HepG2 (cell line): Measurements from ENCODE around the gene KCTD14. TPM values are rescaled to one million over a fixed set of nuclear protein-coding genes. Genes with fewer than 3 reads are reported as not detected.
A peak's percentile ranks its signal among the peaks of the same experiment; 100 is the strongest.

Source experiments
- ATAC-seq: fragments of 200-7000 bp; cut with Tn5 transposase; 3 replicates; pipeline ENCODE4 v1.9.1; 2020; ENCODE audit warnings: mild to moderate bottlenecking, moderate library complexity
- BruUV-seq: library from RNA; stranded (reverse); fragments of 400-500 nt; replicated peaks from 2 replicates; lab custom pipeline; 2021; lab: Mats Ljungman, UMichigan
- CTCF ChIA-PET: fragments of 300-600 bp; formaldehyde crosslinking; extraction: SDS; loops from one replicate; lab custom pipeline; 2021; ENCODE audit warnings: low total read pairs, inconsistent platforms, low intra/inter-chr PET ratio; lab: Yijun Ruan, JAX
- POLR2A ChIA-PET: fragments of 350-600 bp; sonication (Branson Sonifier 250); formaldehyde crosslinking; loops from one replicate; lab custom pipeline; 2020; ENCODE audit warnings: antibody characterized with exemption, inconsistent platforms; lab: Yijun Ruan, JAX
- DNase-seq: peaks from one replicate; pipeline ENCODE4 v3.0.0-alpha.2; 2015; ENCODE audit warnings: low spot score
- FAIRE-seq: peaks from 3 replicates; lab custom pipeline; 2011; peaks lifted over from hg19 to GRCh38; lab: Jason Lieb, UNC
- H2AFZ ChIP-seq: one replicate; pipeline ENCODE4 v1.6.1; 2011; ENCODE audit warnings: low read length, inconsistent platforms
- H3K27ac ChIP-seq: fragments of 300-600 bp; 3 replicates; pipeline ENCODE4 v1.8.0; 2011; ENCODE audit warnings: mixed run types, mild to moderate bottlenecking, mixed read lengths, low read length, inconsistent platforms; ENCODE audit not compliant: insufficient read depth; ENCODE audit errors: extremely low read length
- H3K27me3 ChIP-seq, 2 experiments: fragments of 200-600 bp in 1 of 2; 2 replicates in 1 of 2; 3 replicates in 1 of 2; pipeline versions ENCODE4 v1.6.0 to v1.8.0; 2011; ENCODE audit warnings: low read length in 2 of 2, mild to moderate bottlenecking in 2 of 2, moderate library complexity in 2 of 2, inconsistent platforms in 1 of 2; ENCODE audit not compliant: insufficient read depth in 2 of 2, control insufficient read depth in 1 of 2
- H3K36me3 ChIP-seq, 2 experiments: fragments of 200-600 bp in 1 of 2; replicated peaks in 1 of 2; 2 replicates in 1 of 2; 3 replicates in 1 of 2; pipeline versions ENCODE4 v1.5.1 to v1.8.0; 2011; ENCODE audit warnings: low read length in 2 of 2, inconsistent platforms in 1 of 2; ENCODE audit not compliant: insufficient read depth in 2 of 2, control insufficient read depth in 1 of 2
- H3K4me1 ChIP-seq: 2 replicates; pipeline ENCODE4 v1.5.1; 2012; ENCODE audit warnings: low read length, inconsistent platforms; ENCODE audit not compliant: insufficient read depth
- H3K4me2 ChIP-seq: 2 replicates; pipeline ENCODE4 v1.6.0; 2011; ENCODE audit warnings: low read depth, low read length, inconsistent platforms
- H3K4me3 ChIP-seq, 3 experiments: fragments of 200-600 bp in 1 of 3; sonication (generic), shearing (Covaris generic) in 1 of 3; replicated peaks in 1 of 3; 2 replicates each; pipeline ENCODE4 v1.5.1; 2011 to 2016; ENCODE audit warnings: low read length in 3 of 3, inconsistent platforms in 2 of 3, low read depth in 2 of 3, mild to moderate bottlenecking in 2 of 3, control low read depth in 1 of 3, mixed read lengths in 1 of 3; ENCODE audit not compliant: insufficient read depth in 1 of 3
- H3K79me2 ChIP-seq: one replicate; pipeline ENCODE4 v1.6.1; 2011; ENCODE audit warnings: low read length, inconsistent platforms; ENCODE audit not compliant: insufficient read depth
- H3K9ac ChIP-seq: 2 replicates; pipeline ENCODE4 v1.6.0; 2011; ENCODE audit warnings: mild to moderate bottlenecking, low read depth, low read length, inconsistent platforms; ENCODE audit not compliant: insufficient read depth
- H3K9me3 ChIP-seq: 2 replicates; pipeline ENCODE4 v1.5.1; 2012; ENCODE audit warnings: mild to moderate bottlenecking, low read length
- H4K20me1 ChIP-seq: 2 replicates; pipeline ENCODE4 v1.6.0; 2011; ENCODE audit warnings: inconsistent platforms, mild to moderate bottlenecking, low read length, moderate library complexity; ENCODE audit not compliant: insufficient read depth
- ATM ChIP-seq: fragments of 450-650 bp; IDR thresholded peaks from 2 replicates; pipeline ENCODE4 v1.7.1; 2017; ENCODE audit warnings: mild to moderate bottlenecking, borderline replicate concordance
- CC2D1A ChIP-seq: sonication (generic); formaldehyde crosslinking; IDR thresholded peaks from 2 replicates; pipeline ENCODE4 v1.8.1; 2023; ENCODE audit warnings: mild to moderate bottlenecking, missing genetic modification reagents
- DMTF1 ChIP-seq: sonication (generic); formaldehyde crosslinking; IDR thresholded peaks from 2 replicates; pipeline ENCODE4 v1.4.0; 2020; ENCODE audit warnings: mild to moderate bottlenecking, missing genetic modification reagents
- FOSL1 ChIP-seq: sonication (generic); formaldehyde crosslinking; IDR thresholded peaks from 2 replicates; pipeline ENCODE4 v1.9.0; 2021; ENCODE audit warnings: missing genetic modification reagents, borderline replicate concordance
- FOXA3 ChIP-seq: IDR thresholded peaks from 2 replicates; pipeline ENCODE4 v1.6.1; 2016; ENCODE audit warnings: missing genetic modification reagents, missing compliant biosample characterization
- GPBP1L1 ChIP-seq: sonication (generic); formaldehyde crosslinking; IDR thresholded peaks from 2 replicates; pipeline ENCODE4 v1.5.0; 2020; ENCODE audit warnings: mild to moderate bottlenecking, missing genetic modification reagents
- HES4 ChIP-seq: sonication (generic); formaldehyde crosslinking; IDR thresholded peaks from 2 replicates; pipeline ENCODE4 v1.9.0; 2021; ENCODE audit warnings: mild to moderate bottlenecking, missing genetic modification reagents, borderline replicate concordance
- KDM6A ChIP-seq: IDR thresholded peaks from 2 replicates; pipeline ENCODE4 v1.6.1; 2016; ENCODE audit warnings: low read depth
- MED1 ChIP-seq: sonication (generic); formaldehyde crosslinking; IDR thresholded peaks from 2 replicates; pipeline ENCODE4 v1.4.0; 2020; ENCODE audit warnings: missing genetic modification reagents
- RELA ChIP-seq: sonication (generic); formaldehyde crosslinking; IDR thresholded peaks from 2 replicates; pipeline ENCODE4 v1.4.0; 2020; ENCODE audit warnings: missing genetic modification reagents
- ZMAT5 ChIP-seq: sonication (generic); formaldehyde crosslinking; IDR thresholded peaks from 2 replicates; pipeline ENCODE4 v1.5.0; 2020; ENCODE audit warnings: mild to moderate bottlenecking, low read depth, missing genetic modification reagents, borderline replicate concordance
- ZNF10 ChIP-seq: sonication (generic); formaldehyde crosslinking; IDR thresholded peaks from 2 replicates; pipeline ENCODE4 v1.4.0; 2020; ENCODE audit warnings: mild to moderate bottlenecking, low read depth, missing genetic modification reagents, borderline replicate concordance
- ZNF264 ChIP-seq: sonication (generic); formaldehyde crosslinking; IDR thresholded peaks from 2 replicates; pipeline ENCODE4 v1.4.0; 2020; ENCODE audit warnings: missing genetic modification reagents
- ZNF768 ChIP-seq: sonication (generic); formaldehyde crosslinking; IDR thresholded peaks from 2 replicates; pipeline ENCODE4 v1.4.0; 2020; ENCODE audit warnings: missing genetic modification reagents
- WGBS: methylation state at CpG from one replicate; pipeline ENCODE4 v1.1.6; 2017; ENCODE audit warnings: low lambda C conversion rate; 5-methylcytosine and 5-hydroxymethylcytosine counted together
- in situ Hi-C: cut with HindIII; loops from 2 replicates; pipeline ENCODE4 v1.10.0; 2017; ENCODE audit warnings: low pct_unique_long_range_greater_than_20kb; ENCODE audit not compliant: extremely low pct_ligation_motif_present
- intact Hi-C: fragments of 100-400 bp; cut with micrococcal nuclease; formaldehyde crosslinking; loops from one replicate; pipeline ENCODE4 v1.10.0; 2022; ENCODE audit not compliant: unreplicated experiment
- polyA plus RNA-seq, 8 experiments: library from polyadenylated mRNA; depleted of rRNA in 3 of 8; stranded (reverse) in 7 of 8; unstranded in 1 of 8; fragments of >200 nt; fragmentation: Illumina TruSeq in 4 of 8; extraction: Trizol in 4 of 8; gene quantifications; 2 replicates each; pipeline versions ENCODE4 v1.2.1 to v1.2.3, GENCODE V29; 2011 to 2016; ENCODE audit warnings: low read depth in 4 of 8, missing spikeins in 1 of 8, mixed read lengths in 1 of 8; ENCODE audit not compliant: insufficient read depth in 1 of 8
- total RNA-seq, 5 experiments: library from RNA; depleted of rRNA; stranded (reverse); fragments of >200 nt; fragmentation: Illumina TruSeq; extraction: Trizol; gene quantifications; 2 replicates each; pipeline ENCODE4 v1.2.3, GENCODE V29; 2016; ENCODE audit warnings: low read depth in 1 of 5
- TF ChIP-seq, protein P1 (sequence below): sonication (generic); formaldehyde crosslinking; IDR thresholded peaks from 2 replicates; pipeline ENCODE4 v1.8.0; 2022; ENCODE audit warnings: low read depth, missing genetic modification reagents
- TF ChIP-seq, protein P2 (sequence below): sonication (generic); formaldehyde crosslinking; IDR thresholded peaks from 2 replicates; pipeline ENCODE4 v1.8.0; 2022; ENCODE audit warnings: missing genetic modification reagents, low read depth, mild to moderate bottlenecking, borderline replicate concordance
- TF ChIP-seq, protein P3 (sequence below): sonication (generic); formaldehyde crosslinking; IDR thresholded peaks from 2 replicates; pipeline ENCODE4 v1.5.0; 2020; ENCODE audit warnings: missing genetic modification reagents

The KCTD14 gene
- total and polyA plus RNA-seq, 2 of the 13 experiments (the other 11 are each of a cell fraction or from before 2014, with no cell fraction given): 10.3 to 15.6 TPM

DNA sequence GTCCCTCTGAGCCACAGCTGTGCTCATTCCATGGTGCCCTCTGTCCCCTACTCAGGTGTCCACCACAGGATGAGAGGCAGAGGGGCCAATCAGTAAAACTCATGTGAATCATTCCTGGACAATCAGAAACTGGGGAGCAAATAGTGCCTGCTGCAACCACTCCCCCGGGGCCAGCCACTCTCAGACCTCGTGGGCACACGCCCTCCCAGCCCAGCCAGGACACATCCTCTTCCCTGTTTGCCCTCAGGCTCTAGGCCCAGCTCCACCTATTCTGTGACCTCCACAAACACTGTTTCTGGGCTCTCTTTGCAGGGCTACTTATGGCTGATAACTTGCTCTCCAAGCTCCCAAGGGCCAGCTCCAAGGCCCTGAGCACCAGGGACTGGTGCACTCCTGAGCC, 14.0 kb upstream of the KCTD14 start (continued):
- TF ChIP-seq, protein P1, sequence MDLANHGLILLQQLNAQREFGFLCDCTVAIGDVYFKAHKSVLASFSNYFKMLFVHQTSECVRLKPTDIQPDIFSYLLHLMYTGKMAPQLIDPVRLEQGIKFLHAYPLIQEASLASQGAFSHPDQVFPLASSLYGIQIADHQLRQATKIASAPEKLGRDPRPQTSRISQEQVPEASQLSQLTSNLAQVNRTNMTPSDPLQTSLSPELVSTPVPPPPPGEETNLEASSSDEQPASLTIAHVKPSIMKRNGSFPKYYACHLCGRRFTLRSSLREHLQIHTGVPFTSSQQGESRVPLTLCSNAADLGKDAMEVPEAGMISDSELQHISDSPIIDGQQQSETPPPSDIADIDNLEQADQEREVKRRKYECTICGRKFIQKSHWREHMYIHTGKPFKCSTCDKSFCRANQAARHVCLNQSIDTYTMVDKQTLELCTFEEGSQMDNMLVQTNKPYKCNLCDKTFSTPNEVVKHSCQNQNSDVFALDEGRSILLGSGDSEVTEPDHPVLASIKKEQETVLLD (CRISPR knock-in tag): no peak
- TF ChIP-seq, protein P2, sequence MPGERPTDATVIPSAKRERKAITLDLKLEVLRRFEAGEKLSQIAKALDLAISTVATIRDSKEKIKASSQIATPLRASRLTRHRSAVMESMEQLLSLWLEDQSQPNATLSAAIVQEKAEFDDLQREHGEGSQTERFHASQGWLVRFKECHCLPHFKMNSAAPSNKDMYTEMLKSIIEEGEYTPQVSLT (CRISPR knock-in tag): no peak
- no peak for TF ChIP-seq FOSL1 (CRISPR knock-in tag)

GRCh38 chr11:78036313-78036712, 13.2 kb upstream of the KCTD14 start:
- peaks cover 91% of the 10 kb centered on the region for H3K4me1 ChIP-seq
- TF ChIP-seq GPBP1L1 (no peak), MED1 (CRISPR knock-in tag) (no peak), HES4 (no peak), ZNF10 (CRISPR knock-in tag) (no peak), ZNF264 (no peak), RELA (CRISPR knock-in tag) (no peak), KDM6A (CRISPR knock-in tag) (no peak), ZMAT5 (CRISPR knock-in tag) (no peak), CC2D1A (CRISPR knock-in tag) (no peak), ATM (no peak), FOXA3 (0 out of 2 replicates have a peak, but pooled peaks have one; percentile 41), ZNF768 (CRISPR knock-in tag) (peak; percentile 84; the same call in 1 of the 2 replicates), DMTF1 (no peak)
- TF ChIP-seq, protein P3, sequence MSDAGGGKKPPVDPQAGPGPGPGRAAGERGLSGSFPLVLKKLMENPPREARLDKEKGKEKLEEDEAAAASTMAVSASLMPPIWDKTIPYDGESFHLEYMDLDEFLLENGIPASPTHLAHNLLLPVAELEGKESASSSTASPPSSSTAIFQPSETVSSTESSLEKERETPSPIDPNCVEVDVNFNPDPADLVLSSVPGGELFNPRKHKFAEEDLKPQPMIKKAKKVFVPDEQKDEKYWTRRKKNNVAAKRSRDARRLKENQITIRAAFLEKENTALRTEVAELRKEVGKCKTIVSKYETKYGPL: no peak

More at GRCh38 chr11:78036313-78036712, 13.2 kb upstream of the KCTD14 start:
- in situ Hi-C loops: no loop called here
- H3K9me3 ChIP-seq: no peaks in the 10 kb centered on the region
- no peak overlapping the region for H3K9ac ChIP-seq
- H3K79me2 ChIP-seq: no peaks in the 10 kb centered on the region
- 75% methylated on average over 3 of the region's 3 CpGs for WGBS
- ChIA-PET POLR2A (no interaction called here), CTCF (no interaction called here)
- DNase-seq (no peak), FAIRE-seq (no peak), ATAC-seq (no peak)
- no peaks in the 10 kb centered on the region for H4K20me1 ChIP-seq
- no peak overlapping the region for H2AFZ ChIP-seq
- no peaks in the 10 kb centered on the region for H3K27me3 ChIP-seq
- no TSS peak for BruUV-seq
- no peak overlapping the region for H3K4me2 ChIP-seq
- H3K36me3 ChIP-seq: no peaks in the 10 kb centered on the region
- H3K27ac ChIP-seq: no peak overlapping the region
- intact Hi-C loops: no loop called here
- no peak overlapping the region for H3K4me3 ChIP-seq
